ENCODE results near the gene TBC1D8. TPM values are rescaled to one million over a fixed set of nuclear protein-coding genes. Genes with fewer than 3 reads are reported as not detected.

The TBC1D8 gene
- total RNA-seq, 4 donors from 2014 or later, result 22.2 to 68.0 (median 31.9) TPM

DNA sequence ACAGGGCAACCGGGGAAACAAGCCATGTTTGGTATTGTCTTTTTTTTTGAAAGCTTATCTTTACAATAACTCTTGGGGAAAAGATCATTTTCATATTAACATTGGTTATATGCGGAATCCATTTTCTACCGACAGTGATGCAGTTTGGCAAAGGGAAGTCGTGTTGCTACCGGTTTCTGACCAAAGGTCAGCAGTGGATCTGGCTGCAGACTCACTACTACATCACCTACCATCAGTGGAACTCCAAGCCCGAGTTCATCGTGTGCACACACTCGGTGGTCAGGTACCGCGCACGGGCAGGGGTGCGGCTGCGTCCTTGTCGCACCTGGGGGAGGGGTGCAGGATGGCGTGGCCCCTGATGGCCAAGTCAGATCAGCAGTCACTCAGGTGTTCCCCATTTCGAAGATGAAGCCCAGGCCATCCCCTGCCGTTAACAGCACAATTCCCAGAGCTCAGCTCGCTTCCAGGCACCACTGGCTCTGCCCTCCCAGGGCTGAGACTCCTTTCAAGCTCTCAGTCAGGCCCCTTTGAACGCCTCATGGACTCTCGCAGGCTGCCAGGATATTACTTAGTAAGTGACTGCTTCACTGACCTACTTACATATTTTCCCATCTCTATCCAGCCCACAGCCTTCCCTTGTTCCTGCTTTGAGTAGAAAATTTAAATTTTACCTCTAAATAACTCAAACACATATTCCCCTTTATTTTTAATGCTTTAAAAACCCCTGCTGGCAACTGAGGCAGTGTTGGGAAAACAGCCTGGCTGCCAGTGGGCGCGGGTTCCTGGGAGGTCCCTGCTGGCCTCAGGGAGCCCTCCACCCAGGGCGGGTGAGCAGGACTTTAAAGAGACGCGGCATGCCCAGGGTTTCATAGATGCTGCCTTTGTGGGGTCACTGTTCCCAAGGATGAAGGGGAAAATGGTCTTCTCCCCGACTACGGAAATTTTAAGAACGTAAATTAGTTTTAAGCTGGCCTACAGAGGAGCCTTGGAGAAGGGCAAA is 182.7 kb downstream of the TBC1D8 start:
- DNase-seq (ENCODE audit: low spot score), result no peak
- ATAC-seq (ENCODE audit: low FRiP score), result no peak
- TF ChIP-seq, protein P1, sequence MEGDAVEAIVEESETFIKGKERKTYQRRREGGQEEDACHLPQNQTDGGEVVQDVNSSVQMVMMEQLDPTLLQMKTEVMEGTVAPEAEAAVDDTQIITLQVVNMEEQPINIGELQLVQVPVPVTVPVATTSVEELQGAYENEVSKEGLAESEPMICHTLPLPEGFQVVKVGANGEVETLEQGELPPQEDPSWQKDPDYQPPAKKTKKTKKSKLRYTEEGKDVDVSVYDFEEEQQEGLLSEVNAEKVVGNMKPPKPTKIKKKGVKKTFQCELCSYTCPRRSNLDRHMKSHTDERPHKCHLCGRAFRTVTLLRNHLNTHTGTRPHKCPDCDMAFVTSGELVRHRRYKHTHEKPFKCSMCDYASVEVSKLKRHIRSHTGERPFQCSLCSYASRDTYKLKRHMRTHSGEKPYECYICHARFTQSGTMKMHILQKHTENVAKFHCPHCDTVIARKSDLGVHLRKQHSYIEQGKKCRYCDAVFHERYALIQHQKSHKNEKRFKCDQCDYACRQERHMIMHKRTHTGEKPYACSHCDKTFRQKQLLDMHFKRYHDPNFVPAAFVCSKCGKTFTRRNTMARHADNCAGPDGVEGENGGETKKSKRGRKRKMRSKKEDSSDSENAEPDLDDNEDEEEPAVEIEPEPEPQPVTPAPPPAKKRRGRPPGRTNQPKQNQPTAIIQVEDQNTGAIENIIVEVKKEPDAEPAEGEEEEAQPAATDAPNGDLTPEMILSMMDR (IDR thresholded peaks at IDR 0.05), result no peak

DNA sequence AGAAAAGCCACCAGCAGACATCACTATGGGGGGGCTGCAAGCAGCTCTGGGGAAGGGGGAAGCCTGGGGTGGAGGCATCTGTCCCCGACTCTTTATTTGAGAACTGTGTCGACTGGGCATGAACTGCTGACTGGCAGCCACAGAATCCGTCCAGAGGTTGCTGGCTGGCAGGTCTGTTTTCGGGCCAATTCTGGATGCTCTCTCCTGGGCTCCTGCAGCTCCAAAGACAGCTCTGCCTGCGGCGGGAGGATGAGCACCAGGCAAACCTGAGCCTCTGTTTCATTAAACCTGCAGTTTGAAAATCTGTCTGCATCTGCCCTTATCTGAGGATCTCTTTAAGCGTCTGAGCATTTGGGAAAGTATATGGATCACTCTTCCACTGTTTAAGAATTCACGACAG is 183.5 kb downstream of the TBC1D8 start:
- TF ChIP-seq, protein P1 (IDR thresholded peaks at IDR 0.05), result no peak
- DNase-seq (ENCODE audit: low spot score), result no peak
- ATAC-seq (ENCODE audit: low FRiP score), result no peak

DNA sequence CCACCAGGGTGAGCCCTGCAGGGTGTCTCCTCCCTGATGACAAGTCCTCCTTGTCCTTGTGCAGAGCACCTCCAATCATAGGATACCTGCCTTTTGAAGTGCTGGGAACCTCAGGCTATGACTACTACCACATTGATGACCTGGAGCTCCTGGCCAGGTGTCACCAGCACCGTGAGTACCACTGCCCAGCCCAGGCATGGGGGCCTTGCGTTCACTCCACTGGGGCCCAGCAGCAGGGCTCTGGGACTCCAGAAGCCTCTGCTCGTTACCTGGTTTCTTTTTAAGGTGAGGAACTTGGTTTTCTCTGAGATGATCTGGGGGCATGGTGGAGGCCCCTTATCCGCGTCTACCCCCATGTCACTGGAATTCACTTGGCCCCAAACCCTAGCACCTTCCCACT is 185.6 kb downstream of the TBC1D8 start:
- ATAC-seq (ENCODE audit: low FRiP score) (no peak), DNase-seq (ENCODE audit: low spot score) (no peak)
- TF ChIP-seq, protein P1 (IDR thresholded peaks at IDR 0.05), result no peak

DNA sequence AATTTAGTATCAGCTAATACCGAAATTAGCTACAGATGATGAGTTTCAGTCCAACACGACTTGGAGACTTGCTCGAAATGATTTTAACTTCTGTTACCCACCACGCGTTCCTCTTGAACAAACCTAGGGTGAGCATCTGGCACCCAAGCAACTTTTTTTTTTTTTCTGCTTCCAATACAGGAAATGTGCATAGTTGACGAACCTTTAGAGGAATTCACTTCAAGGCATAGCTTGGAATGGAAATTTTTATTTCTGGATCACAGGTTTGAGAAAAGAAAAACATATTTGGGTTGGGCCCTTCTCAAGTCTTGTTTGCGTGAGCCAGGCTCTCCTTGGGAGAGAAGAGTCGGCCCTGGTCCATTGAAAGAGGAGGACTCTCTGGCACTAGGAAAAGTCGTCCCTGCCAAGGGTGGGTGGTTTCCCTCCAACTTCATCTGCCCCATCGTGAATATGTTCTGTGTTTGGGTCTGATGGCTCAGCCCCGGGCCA is 186.5 kb downstream of the TBC1D8 start:
- TF ChIP-seq, protein P1 (IDR thresholded peaks at IDR 0.05), result no peak
- DNase-seq (ENCODE audit: low spot score), result no peak
- no peak for ATAC-seq (ENCODE audit: low FRiP score)

DNA sequence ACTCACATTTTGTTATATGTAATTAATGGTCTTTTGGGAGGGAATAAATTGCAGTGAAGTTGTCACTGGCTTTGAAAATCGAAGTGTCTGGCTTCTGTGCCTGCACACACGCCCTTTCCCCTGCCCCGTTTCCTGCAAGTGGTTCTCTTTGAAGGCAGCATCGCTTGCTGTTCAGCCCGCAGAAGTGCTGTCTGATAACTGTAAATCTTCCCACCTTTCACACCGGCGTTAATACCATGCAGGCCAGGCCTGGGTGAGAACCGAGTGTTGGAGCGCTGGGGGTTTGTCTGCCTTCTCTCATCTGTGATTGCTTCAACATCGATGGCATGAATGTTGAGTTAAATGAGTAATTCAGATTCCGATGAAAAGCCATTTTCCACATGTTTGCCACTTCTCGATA is 187.0 kb downstream of the TBC1D8 start:
- no peak for DNase-seq (ENCODE audit: low spot score)
- no peak for ATAC-seq (ENCODE audit: low FRiP score)
- TF ChIP-seq, protein P1 (IDR thresholded peaks at IDR 0.05), result no peak

DNA sequence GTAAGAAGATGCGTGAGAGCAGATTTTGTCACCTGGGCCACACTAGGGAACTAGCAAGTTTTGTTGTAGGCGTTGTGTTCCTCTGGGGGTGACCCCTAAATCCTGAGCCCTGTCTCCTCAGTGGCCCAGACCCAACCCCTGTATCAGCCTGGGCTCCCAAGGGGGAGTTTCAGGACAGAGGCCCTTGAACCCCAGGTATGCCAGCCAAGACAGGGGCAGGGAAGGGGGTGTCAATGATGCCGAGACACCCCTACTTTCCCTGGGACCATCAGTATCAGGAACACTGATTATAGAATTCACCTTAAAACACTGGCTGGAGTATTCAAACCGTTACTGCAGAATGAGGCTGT is 188.2 kb downstream of the TBC1D8 start:
- no peak for ATAC-seq (ENCODE audit: low FRiP score)
- TF ChIP-seq, protein P1 (IDR thresholded peaks at IDR 0.05), result no peak
- no peak for DNase-seq (ENCODE audit: low spot score)
